A673 (cell line): Measurements from ENCODE around the gene FAM227B. TPM values are rescaled to one million over a fixed set of nuclear protein-coding genes. Genes with fewer than 3 reads are reported as not detected.

Source experiments
- BruUV-seq: library from RNA; stranded (reverse); fragments of 400-500 nt; replicated peaks from 2 replicates; lab custom pipeline; 2021; lab: Mats Ljungman, UMichigan
- CTCF ChIA-PET: fragments of 300-600 bp; sonication (Branson Sonifier 250); formaldehyde crosslinking; loops from one replicate; lab custom pipeline; 2022; ENCODE audit warnings: antibody characterized with exemption; lab: Charles Lee
- POLR2A ChIA-PET: fragments of 300-600 bp; sonication (Branson Sonifier 250); formaldehyde crosslinking; loops from one replicate; lab custom pipeline; 2022; ENCODE audit warnings: antibody characterized with exemption; ENCODE audit not compliant: low non-redundant PET; lab: Charles Lee
- DNase-seq: peaks from one replicate; pipeline ENCODE4 v3.0.0-alpha.2; 2015; ENCODE audit warnings: low spot score
- H3K27ac ChIP-seq: fragments of 200-600 bp; sonication (generic); 2 replicates; pipeline ENCODE4 v1.5.1; 2016; ENCODE audit warnings: mixed run types, low read depth, mild to moderate bottlenecking, mixed read lengths, antibody characterized with exemption, low read length; ENCODE audit not compliant: poor library complexity, severe bottlenecking
- H3K27me3 ChIP-seq: fragments of 200-600 bp; sonication (generic); replicated peaks from 2 replicates; pipeline ENCODE4 v1.6.1; 2017; ENCODE audit warnings: mixed run types, low read depth, mild to moderate bottlenecking, mixed read lengths, antibody characterized with exemption, low read length; ENCODE audit not compliant: insufficient read depth, poor library complexity
- H3K36me3 ChIP-seq: fragments of 200-600 bp; sonication (generic); 2 replicates; pipeline ENCODE4 v1.6.1; 2016; ENCODE audit warnings: mixed run types, mild to moderate bottlenecking, mixed read lengths, antibody characterized with exemption, low read length; ENCODE audit not compliant: insufficient read depth, poor library complexity, severe bottlenecking
- H3K4me1 ChIP-seq: fragments of 200-600 bp; sonication (generic); 2 replicates; pipeline ENCODE4 v1.6.1; 2017; ENCODE audit warnings: mixed run types, mild to moderate bottlenecking, mixed read lengths, antibody characterized with exemption, low read length; ENCODE audit not compliant: insufficient read depth, poor library complexity, severe bottlenecking
- H3K4me3 ChIP-seq: fragments of 200-600 bp; sonication (generic); 2 replicates; pipeline ENCODE4 v1.5.1; 2016; ENCODE audit warnings: low read depth, mixed run types, mild to moderate bottlenecking, mixed read lengths, low read length; ENCODE audit not compliant: poor library complexity, severe bottlenecking
- H3K9me3 ChIP-seq: fragments of 200-600 bp; sonication (generic); 2 replicates; pipeline ENCODE4 v1.6.1; 2016; ENCODE audit warnings: mixed run types, low read depth, mild to moderate bottlenecking, mixed read lengths, antibody characterized with exemption, low read length; ENCODE audit not compliant: poor library complexity, severe bottlenecking
- EZH2 ChIP-seq: fragments of 200-600 bp; sonication (generic); IDR thresholded peaks from 2 replicates; pipeline ENCODE4 v1.6.1; 2017; ENCODE audit warnings: borderline replicate concordance, low read depth, mild to moderate bottlenecking, mixed read lengths, antibody characterized with exemption, low read length; ENCODE audit not compliant: poor library complexity, severe bottlenecking
- intact Hi-C: fragments of 100-400 bp; cut with micrococcal nuclease; formaldehyde crosslinking; loops from one replicate; pipeline ENCODE4 v1.10.0; 2022; ENCODE audit not compliant: unreplicated experiment
- total RNA-seq: library from RNA; stranded (reverse); gene quantifications from 2 replicates; pipeline ENCODE4 v1.2.3, GENCODE V29; 2021
- TF ChIP-seq, protein P1 (sequence below): fragments of 300-800, 200-600 bp; sonication (generic); conservative IDR thresholded peaks from 2 replicates; pipeline ENCODE4 v1.5.1; 2017; ENCODE audit warnings: low read depth, mild to moderate bottlenecking, antibody characterized with exemption, low read length, moderate library complexity, mixed read lengths

Gene FAM227B
- total RNA-seq, 1 experiment from 2014 or later = 2.3 TPM

DNA sequence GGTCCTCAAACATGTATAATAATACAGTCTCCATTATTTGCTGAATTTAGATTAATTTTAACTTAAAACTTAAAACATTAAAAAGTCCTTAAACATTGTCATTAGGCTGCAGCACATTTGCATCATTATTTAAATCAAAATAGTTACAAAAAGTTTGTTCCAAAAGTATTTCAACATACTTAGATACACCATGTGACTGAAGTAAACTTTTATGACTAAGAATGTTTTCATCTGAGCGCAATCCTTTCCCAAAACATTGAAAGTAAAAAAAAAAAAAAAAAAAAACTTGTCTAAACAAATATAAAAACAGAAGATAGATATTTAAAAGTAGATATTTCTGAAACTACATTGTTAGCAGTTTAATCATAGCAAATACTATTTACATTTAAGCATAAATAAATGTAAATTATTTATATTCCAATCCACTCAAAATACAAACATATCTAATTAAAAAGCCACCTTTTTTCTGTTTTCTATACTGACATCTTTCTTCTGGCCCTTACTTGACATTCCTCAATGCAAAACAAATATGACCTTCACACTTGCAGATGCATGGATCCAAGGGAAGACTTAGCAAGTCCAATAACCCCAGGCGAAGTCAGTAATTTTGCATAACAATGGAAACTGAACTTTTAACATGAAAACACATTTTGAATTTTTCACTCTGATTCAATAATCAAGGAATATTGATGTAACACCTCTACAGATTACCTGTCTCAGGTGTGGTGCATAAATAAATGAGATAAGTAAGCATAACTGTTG is 10.3 kb downstream of the FAM227B start:
- no peaks in the 10 kb centered on the region for H3K9me3 ChIP-seq
- H3K36me3 ChIP-seq = no peaks in the 10 kb centered on the region
- TF ChIP-seq EZH2 = no peak
- TF ChIP-seq, protein P1, sequence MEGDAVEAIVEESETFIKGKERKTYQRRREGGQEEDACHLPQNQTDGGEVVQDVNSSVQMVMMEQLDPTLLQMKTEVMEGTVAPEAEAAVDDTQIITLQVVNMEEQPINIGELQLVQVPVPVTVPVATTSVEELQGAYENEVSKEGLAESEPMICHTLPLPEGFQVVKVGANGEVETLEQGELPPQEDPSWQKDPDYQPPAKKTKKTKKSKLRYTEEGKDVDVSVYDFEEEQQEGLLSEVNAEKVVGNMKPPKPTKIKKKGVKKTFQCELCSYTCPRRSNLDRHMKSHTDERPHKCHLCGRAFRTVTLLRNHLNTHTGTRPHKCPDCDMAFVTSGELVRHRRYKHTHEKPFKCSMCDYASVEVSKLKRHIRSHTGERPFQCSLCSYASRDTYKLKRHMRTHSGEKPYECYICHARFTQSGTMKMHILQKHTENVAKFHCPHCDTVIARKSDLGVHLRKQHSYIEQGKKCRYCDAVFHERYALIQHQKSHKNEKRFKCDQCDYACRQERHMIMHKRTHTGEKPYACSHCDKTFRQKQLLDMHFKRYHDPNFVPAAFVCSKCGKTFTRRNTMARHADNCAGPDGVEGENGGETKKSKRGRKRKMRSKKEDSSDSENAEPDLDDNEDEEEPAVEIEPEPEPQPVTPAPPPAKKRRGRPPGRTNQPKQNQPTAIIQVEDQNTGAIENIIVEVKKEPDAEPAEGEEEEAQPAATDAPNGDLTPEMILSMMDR = no peak
- ChIA-PET POLR2A (no interaction called here), CTCF (no interaction called here)
- H3K27ac ChIP-seq = no peak overlapping the region
- intact Hi-C loops = no loop called here
- no peaks in the 10 kb centered on the region for H3K27me3 ChIP-seq
- BruUV-seq = no TSS peak
- no peak overlapping the region for H3K4me3 ChIP-seq
- H3K4me1 ChIP-seq = no peaks in the 10 kb centered on the region
- no peak for DNase-seq

DNA sequence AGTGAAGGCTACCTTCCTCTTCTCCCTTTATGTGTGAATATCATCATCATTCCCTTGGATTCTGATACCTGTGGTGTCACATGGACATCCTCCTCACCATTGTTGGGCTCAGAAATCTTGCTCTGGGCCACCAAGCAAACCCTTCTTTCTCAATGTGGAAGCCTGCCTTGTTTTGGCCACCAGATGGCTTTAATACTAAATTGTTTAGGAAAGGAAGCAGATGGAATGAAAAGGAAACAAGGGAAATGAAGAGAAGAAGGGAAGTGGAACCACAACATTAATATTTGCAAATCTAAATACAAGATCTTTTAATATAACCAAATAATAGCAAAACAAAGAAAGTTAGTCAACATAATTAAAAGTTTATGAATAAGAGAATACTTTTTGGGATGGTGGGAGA is 14.0 kb downstream of the FAM227B start:
- ChIA-PET CTCF (no interaction called here), POLR2A (no interaction called here)
- no peaks in the 10 kb centered on the region for H3K4me1 ChIP-seq
- no peaks in the 10 kb centered on the region for H3K27me3 ChIP-seq
- intact Hi-C loops = no loop called here
- no peak overlapping the region for H3K4me3 ChIP-seq
- H3K36me3 ChIP-seq = no peaks in the 10 kb centered on the region
- no TSS peak for BruUV-seq
- no peak overlapping the region for H3K27ac ChIP-seq
- no peaks in the 10 kb centered on the region for H3K9me3 ChIP-seq
- no peak for DNase-seq
- TF ChIP-seq EZH2 = no peak
- TF ChIP-seq, protein P1 = no peak; the same call in 1 of the 2 replicates

DNA sequence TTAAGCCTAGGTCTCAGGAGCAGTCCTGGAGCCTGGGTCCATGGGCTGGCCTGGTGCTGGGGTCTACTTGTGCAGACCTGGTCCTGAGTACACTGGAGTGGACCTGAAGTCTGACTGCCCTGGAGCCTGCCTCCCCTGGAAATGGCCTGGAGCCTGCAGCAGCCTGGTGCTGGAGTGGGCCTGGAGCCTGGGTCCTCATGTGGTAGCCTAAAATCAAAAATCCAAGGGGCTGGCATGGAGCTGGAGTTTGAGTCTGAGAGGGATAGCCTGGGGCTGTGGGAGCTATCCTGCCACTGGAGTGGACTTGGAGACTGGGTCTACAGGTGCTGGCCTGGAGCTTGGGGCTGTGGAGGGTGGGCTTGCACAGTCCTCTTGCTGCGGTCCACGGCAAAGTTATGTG is 15.0 kb downstream of the FAM227B start:
- Histone ChIP-seq H3K9me3 (no peaks in the 10 kb centered on the region), H3K27ac (no peak overlapping the region), H3K36me3 (no peaks in the 10 kb centered on the region), H3K4me3 (no peak overlapping the region), H3K27me3 (no peaks in the 10 kb centered on the region), H3K4me1 (no peaks in the 10 kb centered on the region)
- ChIA-PET CTCF (no interaction called here), POLR2A (no interaction called here)
- intact Hi-C loops = no loop called here
- no TSS peak for BruUV-seq
- TF ChIP-seq, protein P1 = no peak
- no peak for TF ChIP-seq EZH2
- no peak for DNase-seq
